GM19468 (cell line): ENCODE data around the gene INSM2.

Source experiments
- ATAC-seq: cut with Tn5 transposase; IDR thresholded peaks from one replicate; pipeline ENCODE4 v1.9.1; 2021; ENCODE audit warnings: mild to moderate bottlenecking, moderate library complexity, moderate number of reproducible peaks; ENCODE audit not compliant: unreplicated experiment; ENCODE audit errors: extremely low read depth

The INSM2 gene

GRCh38 chr14:35533357-35534207, at the start of gene INSM2:
Gene INSM2, plus strand, starts transcription at chr14:35534164. Its CDS starts 89 bp downstream, at chr14:35534253.
- ATAC-seq = peak; percentile 30

GRCh38 chr14:35492569-35493014, 41.4 kb upstream of the INSM2 start:
- ATAC-seq = no peak

GRCh38 chr14:35495278-35495677, 38.7 kb upstream of the INSM2 start:
- ATAC-seq = no peak

- no peak for ATAC-seq
Observed at GRCh38 chr14:35499180-35499579, 34.8 kb upstream of the INSM2 start.

GRCh38 chr14:35503646-35504045, 30.3 kb upstream of the INSM2 start:
- ATAC-seq = no peak

GRCh38 chr14:35504260-35504659, 29.7 kb upstream of the INSM2 start:
- no peak for ATAC-seq

GRCh38 chr14:35506461-35506860, 27.5 kb upstream of the INSM2 start:
- no peak for ATAC-seq

GRCh38 chr14:35506927-35507326, 27.0 kb upstream of the INSM2 start:
- no peak for ATAC-seq

GRCh38 chr14:35509846-35510245, 24.1 kb upstream of the INSM2 start:
- ATAC-seq = no peak

GRCh38 chr14:35512765-35513164, 21.2 kb upstream of the INSM2 start:
- ATAC-seq = no peak

- ATAC-seq = no peak
Observed at GRCh38 chr14:35515916-35516315, 18.0 kb upstream of the INSM2 start.

- no peak for ATAC-seq
Observed at GRCh38 chr14:35519986-35520385, 14.0 kb upstream of the INSM2 start.

- ATAC-seq = no peak
Observed at GRCh38 chr14:35525695-35526094, 8.3 kb upstream of the INSM2 start.

- no peak for ATAC-seq
Observed at GRCh38 chr14:35526962-35527361, 7.0 kb upstream of the INSM2 start.

- ATAC-seq = no peak
Observed at GRCh38 chr14:35531960-35532747, 1.8 kb upstream of the INSM2 start.

- no peak for ATAC-seq
Observed at GRCh38 chr14:35532783-35533356, 1.1 kb upstream of the INSM2 start.

- ATAC-seq = no peak
Observed at GRCh38 chr14:35534208-35534872, 376 bp downstream of the INSM2 start.

GRCh38 chr14:35534873-35535482, 1.0 kb downstream of the INSM2 start:
- ATAC-seq = no peak

- ATAC-seq = no peak
Observed at GRCh38 chr14:35535483-35536112, 1.6 kb downstream of the INSM2 start.
